ENCODE results near the gene TPCN1. TPM values are rescaled to one million over a fixed set of nuclear protein-coding genes. Genes with fewer than 3 reads are reported as not detected.

The TPCN1 gene
- total and polyA plus RNA-seq, 2 of the 13 experiments (the other 11 are each of a cell fraction or from before 2014, with no cell fraction given): 8.0 to 26.8 TPM

DNA sequence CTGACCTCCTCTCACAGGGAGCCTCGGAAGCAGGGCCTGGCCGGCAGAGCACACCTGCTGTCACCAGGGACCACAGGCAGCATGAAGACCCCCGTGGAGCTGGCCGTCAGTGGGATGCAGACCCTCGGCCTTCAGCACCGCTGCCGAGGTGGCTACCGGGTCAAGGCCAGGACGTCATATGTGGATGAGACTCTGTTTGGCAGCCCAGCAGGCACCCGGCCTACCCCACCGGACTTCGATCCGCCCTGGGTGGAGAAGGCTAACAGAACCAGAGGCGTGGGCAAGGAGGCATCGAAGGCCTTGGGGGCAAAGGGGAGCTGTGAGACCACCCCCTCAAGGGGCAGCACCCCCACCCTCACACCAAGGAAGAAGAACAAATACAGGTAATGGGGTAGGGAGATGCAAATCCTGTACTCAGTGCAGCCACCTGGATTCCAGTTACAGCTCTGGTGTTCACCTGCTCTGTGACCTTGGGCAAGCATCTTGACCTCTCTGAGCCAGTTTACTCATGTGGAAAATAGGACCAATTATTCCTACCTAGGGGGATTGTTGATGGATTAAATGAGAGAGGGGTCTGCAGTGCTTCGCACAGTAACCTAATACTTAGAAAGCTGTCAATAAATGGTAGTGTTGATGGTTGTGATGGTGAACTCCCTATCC is 34.5 kb upstream of the TPCN1 start (continued):
- no peak for TF ChIP-seq ZNF556 (CRISPR knock-in tag; IDR thresholded peaks at IDR 0.05; ENCODE audit: borderline replicate concordance)
- TF ChIP-seq, protein P1, sequence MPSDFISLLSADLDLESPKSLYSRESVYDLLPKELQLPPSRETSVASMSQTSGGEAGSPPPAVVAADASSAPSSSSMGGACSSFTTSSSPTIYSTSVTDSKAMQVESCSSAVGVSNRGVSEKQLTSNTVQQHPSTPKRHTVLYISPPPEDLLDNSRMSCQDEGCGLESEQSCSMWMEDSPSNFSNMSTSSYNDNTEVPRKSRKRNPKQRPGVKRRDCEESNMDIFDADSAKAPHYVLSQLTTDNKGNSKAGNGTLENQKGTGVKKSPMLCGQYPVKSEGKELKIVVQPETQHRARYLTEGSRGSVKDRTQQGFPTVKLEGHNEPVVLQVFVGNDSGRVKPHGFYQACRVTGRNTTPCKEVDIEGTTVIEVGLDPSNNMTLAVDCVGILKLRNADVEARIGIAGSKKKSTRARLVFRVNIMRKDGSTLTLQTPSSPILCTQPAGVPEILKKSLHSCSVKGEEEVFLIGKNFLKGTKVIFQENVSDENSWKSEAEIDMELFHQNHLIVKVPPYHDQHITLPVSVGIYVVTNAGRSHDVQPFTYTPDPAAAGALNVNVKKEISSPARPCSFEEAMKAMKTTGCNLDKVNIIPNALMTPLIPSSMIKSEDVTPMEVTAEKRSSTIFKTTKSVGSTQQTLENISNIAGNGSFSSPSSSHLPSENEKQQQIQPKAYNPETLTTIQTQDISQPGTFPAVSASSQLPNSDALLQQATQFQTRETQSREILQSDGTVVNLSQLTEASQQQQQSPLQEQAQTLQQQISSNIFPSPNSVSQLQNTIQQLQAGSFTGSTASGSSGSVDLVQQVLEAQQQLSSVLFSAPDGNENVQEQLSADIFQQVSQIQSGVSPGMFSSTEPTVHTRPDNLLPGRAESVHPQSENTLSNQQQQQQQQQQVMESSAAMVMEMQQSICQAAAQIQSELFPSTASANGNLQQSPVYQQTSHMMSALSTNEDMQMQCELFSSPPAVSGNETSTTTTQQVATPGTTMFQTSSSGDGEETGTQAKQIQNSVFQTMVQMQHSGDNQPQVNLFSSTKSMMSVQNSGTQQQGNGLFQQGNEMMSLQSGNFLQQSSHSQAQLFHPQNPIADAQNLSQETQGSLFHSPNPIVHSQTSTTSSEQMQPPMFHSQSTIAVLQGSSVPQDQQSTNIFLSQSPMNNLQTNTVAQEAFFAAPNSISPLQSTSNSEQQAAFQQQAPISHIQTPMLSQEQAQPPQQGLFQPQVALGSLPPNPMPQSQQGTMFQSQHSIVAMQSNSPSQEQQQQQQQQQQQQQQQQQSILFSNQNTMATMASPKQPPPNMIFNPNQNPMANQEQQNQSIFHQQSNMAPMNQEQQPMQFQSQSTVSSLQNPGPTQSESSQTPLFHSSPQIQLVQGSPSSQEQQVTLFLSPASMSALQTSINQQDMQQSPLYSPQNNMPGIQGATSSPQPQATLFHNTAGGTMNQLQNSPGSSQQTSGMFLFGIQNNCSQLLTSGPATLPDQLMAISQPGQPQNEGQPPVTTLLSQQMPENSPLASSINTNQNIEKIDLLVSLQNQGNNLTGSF (CRISPR knock-in tag; IDR thresholded peaks at IDR 0.05): no peak
- TF ChIP-seq FOSL2 (CRISPR knock-in tag; IDR thresholded peaks at IDR 0.05): no peak
- TF ChIP-seq, protein P2, sequence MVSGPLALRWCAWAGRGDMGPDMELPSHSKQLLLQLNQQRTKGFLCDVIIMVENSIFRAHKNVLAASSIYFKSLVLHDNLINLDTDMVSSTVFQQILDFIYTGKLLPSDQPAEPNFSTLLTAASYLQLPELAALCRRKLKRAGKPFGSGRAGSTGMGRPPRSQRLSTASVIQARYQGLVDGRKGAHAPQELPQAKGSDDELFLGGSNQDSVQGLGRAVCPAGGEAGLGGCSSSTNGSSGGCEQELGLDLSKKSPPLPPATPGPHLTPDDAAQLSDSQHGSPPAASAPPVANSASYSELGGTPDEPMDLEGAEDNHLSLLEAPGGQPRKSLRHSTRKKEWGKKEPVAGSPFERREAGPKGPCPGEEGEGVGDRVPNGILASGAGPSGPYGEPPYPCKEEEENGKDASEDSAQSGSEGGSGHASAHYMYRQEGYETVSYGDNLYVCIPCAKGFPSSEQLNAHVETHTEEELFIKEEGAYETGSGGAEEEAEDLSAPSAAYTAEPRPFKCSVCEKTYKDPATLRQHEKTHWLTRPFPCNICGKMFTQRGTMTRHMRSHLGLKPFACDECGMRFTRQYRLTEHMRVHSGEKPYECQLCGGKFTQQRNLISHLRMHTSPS (CRISPR knock-in tag; IDR thresholded peaks at IDR 0.05; ENCODE audit: low read depth): 0 out of 2 replicates have a peak, but pooled peaks have one; percentile 35
- TF ChIP-seq, protein P3, sequence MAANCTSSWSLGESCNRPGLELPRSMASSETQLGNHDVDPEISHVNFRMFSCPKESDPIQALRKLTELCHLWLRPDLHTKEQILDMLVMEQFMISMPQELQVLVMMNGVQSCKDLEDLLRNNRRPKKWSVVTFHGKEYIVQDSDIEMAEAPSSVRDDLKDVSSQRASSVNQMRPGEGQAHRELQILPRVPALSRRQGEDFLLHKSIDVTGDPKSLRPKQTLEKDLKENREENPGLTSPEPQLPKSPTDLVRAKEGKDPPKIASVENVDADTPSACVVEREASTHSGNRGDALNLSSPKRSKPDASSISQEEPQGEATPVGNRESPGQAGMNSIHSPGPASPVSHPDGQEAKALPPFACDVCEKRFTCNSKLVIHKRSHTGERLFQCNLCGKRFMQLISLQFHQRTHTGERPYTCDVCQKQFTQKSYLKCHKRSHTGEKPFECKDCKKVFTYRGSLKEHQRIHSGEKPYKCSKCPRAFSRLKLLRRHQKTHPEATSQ (CRISPR knock-in tag; IDR thresholded peaks at IDR 0.05; ENCODE audit: borderline replicate concordance): no peak
- TF ChIP-seq NR2F2 (IDR thresholded peaks at IDR 0.05; ENCODE audit: borderline replicate concordance, low read depth): 0 out of 2 replicates have a peak, but pooled peaks have one; percentile 27
- peak; percentile 41; the same call in 1 of the 2 replicates for TF ChIP-seq ZBTB7B (CRISPR knock-in tag; IDR thresholded peaks at IDR 0.05)
- TF ChIP-seq MIER3 (CRISPR knock-in tag; IDR thresholded peaks at IDR 0.05; ENCODE audit: borderline replicate concordance): no peak
- no peak for TF ChIP-seq AHR (CRISPR knock-in tag; IDR thresholded peaks at IDR 0.05)
- TF ChIP-seq ZNF12 (CRISPR knock-in tag; IDR thresholded peaks at IDR 0.05): 0 out of 2 replicates have a peak, but pooled peaks have one; percentile 9
- no peak for TF ChIP-seq ZNF629 (CRISPR knock-in tag; conservative IDR thresholded peaks at IDR 0.05)
- TF ChIP-seq, protein P4, sequence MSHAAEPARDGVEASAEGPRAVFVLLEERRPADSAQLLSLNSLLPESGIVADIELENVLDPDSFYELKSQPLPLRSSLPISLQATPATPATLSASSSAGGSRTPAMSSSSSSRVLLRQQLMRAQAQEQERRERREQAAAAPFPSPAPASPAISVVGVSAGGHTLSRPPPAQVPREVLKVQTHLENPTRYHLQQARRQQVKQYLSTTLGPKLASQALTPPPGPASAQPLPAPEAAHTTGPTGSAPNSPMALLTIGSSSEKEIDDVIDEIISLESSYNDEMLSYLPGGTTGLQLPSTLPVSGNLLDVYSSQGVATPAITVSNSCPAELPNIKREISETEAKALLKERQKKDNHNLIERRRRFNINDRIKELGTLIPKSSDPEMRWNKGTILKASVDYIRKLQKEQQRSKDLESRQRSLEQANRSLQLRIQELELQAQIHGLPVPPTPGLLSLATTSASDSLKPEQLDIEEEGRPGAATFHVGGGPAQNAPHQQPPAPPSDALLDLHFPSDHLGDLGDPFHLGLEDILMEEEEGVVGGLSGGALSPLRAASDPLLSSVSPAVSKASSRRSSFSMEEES (CRISPR knock-in tag; IDR thresholded peaks at IDR 0.05): 0 out of 2 replicates have a peak, but pooled peaks have one; percentile 21
- TF ChIP-seq DPF2 (CRISPR knock-in tag; IDR thresholded peaks at IDR 0.05; ENCODE audit: borderline replicate concordance, low read depth): no peak
- TF ChIP-seq ZFY (CRISPR knock-in tag; IDR thresholded peaks at IDR 0.05): 0 out of 2 replicates have a peak, but pooled peaks have one; percentile 49
- TF ChIP-seq ZNF138 (CRISPR knock-in tag; IDR thresholded peaks at IDR 0.05; ENCODE audit: low read depth): no peak
- TF ChIP-seq ZNF841 (CRISPR knock-in tag; IDR thresholded peaks at IDR 0.05; ENCODE audit: borderline replicate concordance): no peak
- TF ChIP-seq, protein P5, sequence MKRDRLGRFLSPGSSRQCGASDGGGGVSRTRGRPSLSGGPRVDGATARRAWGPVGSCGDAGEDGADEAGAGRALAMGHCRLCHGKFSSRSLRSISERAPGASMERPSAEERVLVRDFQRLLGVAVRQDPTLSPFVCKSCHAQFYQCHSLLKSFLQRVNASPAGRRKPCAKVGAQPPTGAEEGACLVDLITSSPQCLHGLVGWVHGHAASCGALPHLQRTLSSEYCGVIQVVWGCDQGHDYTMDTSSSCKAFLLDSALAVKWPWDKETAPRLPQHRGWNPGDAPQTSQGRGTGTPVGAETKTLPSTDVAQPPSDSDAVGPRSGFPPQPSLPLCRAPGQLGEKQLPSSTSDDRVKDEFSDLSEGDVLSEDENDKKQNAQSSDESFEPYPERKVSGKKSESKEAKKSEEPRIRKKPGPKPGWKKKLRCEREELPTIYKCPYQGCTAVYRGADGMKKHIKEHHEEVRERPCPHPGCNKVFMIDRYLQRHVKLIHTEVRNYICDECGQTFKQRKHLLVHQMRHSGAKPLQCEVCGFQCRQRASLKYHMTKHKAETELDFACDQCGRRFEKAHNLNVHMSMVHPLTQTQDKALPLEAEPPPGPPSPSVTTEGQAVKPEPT (CRISPR knock-in tag; IDR thresholded peaks at IDR 0.05; ENCODE audit: low read depth): 0 out of 2 replicates have a peak, but pooled peaks have one; percentile 15
